Activated naive CD4-positive, alpha-beta T cell treated with Interleukin-2 at 50 U/mL for 16 hours (primary cell): ENCODE measurements around the gene RRAS.

Source experiments
- DNase-seq: peaks from one replicate; pipeline ENCODE4 v3.0.0-alpha.2; 2020

RRAS gene

DNA sequence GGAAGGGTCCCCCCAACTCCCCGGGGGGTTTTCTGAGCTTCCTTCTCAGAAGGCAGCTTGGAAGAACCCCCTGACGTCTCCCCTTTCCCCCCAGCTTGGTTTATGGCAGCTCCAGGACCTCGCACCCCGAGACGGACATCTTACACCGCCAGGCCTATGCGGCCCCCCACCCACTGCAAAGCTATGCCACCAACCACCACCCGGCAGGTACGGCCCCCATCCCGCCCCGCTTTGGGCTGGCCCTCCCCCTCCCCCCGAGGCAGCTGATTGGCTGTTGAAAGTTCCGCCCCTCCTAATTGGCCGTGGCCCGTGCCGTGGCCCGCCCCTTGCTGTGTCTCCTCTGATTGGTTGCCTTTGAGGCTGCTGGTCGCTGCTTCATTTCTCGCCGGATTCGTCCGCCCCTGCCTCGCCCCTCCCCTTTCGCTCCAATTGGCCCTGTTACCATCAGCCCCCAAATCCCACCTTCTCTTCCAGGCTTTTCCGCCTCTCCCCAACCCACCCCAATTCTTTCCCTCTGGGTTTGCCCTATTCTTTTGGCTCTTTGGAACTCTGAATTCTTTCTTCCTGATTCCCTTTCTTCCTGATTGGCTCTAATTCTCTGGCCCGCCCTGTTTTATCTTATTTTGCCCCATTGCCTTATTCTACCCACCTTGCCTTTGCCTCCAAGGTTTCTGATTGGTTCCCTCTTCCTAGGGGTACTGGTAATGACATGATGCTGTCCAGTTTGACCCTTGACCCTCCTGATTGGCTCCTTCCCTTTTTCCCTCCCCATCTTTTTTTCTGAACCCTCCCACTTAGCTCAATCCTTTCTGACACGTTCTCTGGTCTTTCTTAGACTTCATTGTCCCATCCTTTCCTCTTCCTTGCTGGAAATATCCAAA, 46.5 kb downstream of the RRAS start:
- peak; percentile 94 for DNase-seq

DNA sequence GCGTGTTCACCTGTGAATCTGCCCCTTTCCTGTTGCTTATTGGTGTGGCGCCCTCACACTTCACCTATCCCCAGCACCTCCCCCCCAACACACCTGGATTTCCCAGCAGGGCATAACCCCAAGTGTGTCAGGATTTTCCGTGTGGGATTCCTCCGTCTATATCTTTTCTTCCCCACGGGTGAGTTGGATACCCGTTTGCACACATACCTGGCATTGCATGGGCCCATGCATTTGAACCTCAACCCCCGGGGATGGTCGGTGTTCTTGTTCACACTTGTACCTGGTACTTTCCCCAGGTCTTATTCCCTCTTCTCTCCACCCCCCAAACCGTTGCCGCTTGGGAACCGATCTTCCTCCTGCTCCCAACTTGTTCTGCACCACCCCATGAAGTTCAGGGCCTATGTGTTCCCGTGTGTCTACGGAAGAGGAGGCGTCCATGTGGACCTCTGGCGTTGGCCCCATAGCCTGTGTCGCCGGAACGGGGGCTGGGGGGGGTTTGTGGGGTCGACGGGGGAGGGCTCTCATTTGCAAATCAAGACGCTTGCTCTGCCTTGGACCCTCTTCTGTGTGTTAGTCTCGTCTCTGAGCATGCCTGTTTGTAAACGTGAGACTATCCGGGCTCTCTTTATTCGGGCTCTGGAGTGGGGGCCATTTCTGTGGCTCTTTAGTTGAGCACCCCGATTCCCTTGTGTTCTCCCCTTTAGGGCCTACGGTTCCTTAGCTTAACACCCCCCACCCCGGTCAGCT, 47.3 kb downstream of the RRAS start:
- DNase-seq = peak; percentile 19

DNA sequence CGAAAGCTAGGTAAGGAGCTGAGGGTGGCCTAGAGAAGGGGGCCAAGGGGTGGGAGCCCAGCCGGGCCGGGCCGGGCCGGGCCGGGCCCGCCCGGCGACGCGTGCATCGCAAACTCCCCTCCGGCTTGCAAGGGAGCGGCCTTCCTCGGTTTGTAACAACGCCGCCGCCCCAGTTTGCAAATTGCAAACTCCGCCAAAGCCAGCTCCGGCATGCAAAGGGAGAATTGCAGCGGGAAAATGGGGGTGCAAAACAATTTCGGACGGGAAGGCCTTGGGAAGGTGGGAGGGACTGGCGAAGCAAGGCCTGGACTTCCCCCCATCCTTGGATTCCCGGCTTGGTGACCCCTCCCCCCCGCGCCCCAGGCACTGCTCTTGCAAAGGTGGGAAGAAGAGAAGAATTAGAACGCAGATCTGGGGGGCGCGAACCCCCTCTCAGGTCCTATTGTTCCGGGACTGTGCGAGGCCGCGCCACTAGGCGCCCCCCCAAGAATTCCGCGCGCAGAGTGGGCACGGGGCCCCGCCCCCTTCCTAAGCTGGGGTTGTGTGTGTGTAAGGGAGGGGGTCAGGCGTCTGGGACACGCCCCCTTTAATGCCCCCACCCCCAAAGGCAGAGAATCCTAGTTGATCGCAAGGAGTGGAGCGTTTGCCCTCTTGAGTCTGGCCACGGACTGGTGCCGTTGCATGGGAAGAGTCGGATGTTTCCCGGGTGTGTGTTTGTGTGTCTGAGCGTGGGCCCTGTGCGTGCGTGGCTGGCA, 48.0 kb downstream of the RRAS start:
- DNase-seq = peak; percentile 49

DNA sequence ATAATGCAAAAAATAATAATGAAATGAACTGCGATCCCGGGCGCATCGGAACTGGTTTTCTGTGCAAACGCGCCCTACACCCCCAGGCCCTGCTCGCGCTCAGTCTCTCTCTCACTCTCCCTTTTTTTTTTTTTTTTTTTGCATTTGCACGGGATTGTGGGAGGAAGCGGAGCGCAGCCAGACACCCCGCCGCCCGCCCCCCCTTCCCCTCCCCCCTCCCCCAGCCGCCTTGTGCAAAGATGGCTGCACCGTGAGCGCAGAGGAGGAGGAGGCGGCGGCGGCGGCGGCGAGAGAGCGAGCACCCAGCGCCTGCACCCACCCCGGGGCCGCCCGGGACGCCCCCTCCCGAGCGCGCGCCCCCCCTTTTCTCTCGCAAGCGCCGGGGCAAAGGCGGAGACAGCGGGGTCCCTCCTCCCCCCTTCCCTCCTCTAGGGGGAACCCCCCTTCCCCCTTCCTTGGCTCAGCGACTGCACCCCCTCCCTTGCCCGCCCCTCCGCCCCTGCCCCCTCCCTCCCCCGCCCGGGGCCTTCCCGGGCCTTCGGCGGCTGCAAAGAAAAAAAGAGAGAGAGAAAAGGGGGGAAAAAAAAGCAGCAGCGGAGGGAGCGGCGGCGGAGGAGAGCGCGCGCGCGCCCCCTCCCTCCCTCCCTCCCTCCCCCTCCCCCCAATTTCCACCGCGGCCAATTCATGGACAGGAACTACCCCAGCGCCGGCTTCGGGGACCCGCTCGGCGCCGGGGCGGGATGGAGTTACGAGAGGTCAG, 48.8 kb downstream of the RRAS start, which contains the start of gene PRR12:
TSS of gene PRR12 (plus strand) at position 212 of the 760 bp plus-strand sequence. CDS start at position 685, 473 bp downstream.
- peak; percentile 64 for DNase-seq

DNA sequence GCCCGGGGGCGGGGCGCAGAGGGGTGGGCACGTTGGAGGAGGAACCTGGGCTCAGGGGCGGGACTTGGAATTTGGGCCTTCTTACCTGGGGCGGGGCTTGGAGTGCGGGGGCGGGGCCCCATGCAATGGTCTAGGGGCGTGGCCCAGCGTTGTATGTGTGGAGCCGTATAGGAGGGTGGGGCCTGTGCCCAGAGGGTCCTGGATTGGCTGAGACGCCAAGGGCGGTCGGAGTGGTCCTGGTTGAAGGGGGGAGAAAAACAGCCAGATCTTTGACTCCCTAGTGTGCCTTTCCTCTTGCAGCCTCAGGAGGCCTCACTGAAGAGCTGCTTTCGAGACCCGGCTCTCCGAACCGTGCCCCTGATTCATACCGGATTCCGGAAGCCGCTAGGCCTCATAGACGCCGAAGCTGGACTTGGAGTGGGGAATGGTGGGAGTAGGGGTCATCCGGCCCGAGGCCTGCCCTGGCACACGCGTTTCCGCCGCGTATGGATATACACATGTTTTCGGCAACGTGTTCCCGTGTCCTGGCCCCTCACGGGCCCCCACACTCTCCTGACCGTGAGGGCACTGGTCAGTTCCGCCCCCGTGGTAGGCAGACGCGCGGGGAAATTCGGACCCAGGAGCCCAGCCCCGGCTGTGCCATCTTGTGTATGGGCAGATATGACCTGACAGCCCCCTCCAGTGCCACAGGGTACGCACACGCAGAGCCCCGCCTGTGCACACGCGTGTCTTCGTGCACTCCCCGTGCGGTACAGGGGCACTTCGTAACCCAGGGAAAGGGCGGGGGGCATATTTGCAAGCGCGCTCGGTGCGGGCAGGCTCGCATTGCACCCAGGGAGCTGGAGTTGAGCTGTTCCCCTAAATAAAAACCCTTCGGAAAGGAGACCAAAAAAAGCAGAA, 49.6 kb downstream of the RRAS start:
- peak; percentile 88 for DNase-seq

DNA sequence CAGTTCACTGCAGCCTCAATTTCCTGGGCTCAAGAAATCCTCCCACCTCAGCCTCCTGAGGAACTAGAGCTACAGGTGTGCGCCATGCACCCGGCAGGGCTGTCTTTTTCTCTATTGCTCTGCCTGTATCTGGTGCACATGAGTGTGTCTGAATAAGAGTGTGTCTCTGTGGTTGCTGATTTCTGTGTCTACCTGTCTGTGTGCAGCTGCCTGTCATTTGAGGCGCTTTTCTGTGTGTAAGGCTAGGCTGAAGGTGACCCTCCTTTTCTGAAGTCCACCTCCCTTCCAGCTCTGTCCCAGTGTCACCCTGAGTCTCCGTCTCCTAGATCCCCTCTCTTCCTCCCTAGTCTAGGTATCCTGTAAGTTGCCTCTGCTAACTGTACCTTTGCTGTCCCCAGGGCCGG, 50.4 kb downstream of the RRAS start:
- no peak for DNase-seq

DNA sequence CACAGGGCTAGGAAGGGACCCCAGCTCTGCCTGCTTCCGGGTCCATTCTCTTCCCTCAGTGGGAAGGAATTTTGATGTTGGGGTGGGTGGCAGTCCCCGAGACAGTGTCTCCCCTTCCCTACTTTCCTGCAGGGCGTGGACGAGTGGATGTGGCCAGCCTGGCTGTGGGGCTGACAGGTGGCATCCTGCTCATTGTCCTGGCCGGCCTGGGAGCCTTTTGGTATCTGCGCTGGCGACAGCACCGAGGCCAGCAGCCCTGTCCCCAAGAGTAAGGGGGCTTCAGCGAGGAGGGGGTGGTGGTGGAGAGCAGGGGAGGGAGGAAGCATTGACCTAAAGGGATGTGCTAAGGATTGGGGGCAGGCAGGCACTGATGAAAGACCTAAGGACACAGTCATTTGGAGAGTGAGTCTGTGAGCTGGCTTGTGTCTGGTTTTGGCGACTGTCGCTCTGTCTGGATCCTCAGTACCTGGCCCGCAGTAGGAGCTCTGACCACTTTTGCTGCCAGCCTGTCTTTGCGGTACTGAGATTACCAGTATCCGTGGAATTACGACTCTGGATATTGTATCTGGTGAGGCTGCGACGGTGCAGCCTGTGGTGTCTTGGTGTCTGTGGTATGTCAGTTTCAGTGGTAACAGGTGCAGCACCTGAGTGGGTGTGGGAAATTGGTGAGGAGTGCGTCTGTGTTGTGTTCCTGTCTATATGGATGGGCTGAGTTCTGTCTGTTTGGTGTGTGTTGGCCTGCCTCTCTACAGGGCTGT, 51.4 kb downstream of the RRAS start:
- DNase-seq = peak; percentile 61

DNA sequence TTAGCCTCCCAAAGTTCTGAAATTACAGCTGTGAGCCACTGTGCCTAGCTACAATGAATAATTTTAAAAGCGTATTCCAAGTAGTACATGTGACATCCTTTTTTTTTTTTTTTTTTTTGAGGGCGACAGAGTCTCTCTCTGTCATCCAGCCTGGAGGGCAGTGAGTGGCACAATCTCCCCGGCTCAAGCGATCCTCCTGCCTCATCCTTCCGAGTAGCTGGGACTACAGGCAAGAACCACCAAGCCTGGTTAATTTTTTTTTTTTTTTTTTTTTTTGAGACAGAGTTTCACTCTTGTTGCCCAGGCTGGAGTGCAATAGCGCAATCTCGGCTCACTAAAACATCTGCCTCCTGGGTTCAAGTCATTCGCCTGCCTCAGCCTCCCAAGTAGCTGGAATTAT, 52.7 kb downstream of the RRAS start:
- DNase-seq = no peak
